NCI-H748 treated with DMSO at 0.1 percent for 48 hours (cell line): Measurements from ENCODE around the gene FBXL17.
"Not testable (repeated sequence)": the region's sequence is repeated elsewhere in the genome, so short reads cannot be mapped to it uniquely, and the experiment has no call there.

Source experiments
- DNase-seq: peaks from one replicate; lab custom pipeline; 2025; lab: John Stamatoyannopoulos, UW

FBXL17 gene

GRCh38 chr5:108249095-108249784 is 132.7 kb downstream of the FBXL17 start:
- no peak for DNase-seq

GRCh38 chr5:108238936-108239887 is 142.7 kb downstream of the FBXL17 start:
- no peak for DNase-seq

- DNase-seq = no peak
These were observed 143.4 kb downstream of the FBXL17 start for GRCh38 chr5:108238461-108238860.

DNA sequence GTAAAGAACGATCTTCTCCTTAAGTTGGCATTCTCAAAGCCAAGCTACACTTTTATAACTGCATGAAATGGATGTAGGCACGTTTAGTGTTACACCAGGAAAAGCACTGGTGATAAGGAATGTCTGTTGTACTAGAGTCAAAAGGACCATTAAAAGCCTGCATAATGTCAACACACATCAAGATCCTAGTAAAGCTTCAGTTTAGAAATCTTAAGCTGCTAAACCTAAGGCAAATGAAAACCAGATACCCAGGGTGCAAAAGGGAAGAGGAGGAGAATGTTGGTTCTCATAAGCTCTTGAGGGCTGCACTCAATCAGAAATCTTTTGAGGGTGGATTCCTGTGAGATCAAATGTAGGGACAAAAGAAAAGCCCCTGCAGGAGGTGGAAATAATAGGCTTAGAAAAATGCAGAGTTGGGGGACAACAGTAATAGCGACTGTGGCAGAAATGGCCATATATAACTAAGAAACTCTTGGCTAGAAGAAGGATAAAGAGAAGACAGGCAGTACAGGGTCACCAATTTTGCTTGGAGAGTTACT is 148.2 kb downstream of the FBXL17 start:
- no peak for DNase-seq

- DNase-seq = no peak
These were observed 149.1 kb downstream of the FBXL17 start for GRCh38 chr5:108232805-108233204.

DNA sequence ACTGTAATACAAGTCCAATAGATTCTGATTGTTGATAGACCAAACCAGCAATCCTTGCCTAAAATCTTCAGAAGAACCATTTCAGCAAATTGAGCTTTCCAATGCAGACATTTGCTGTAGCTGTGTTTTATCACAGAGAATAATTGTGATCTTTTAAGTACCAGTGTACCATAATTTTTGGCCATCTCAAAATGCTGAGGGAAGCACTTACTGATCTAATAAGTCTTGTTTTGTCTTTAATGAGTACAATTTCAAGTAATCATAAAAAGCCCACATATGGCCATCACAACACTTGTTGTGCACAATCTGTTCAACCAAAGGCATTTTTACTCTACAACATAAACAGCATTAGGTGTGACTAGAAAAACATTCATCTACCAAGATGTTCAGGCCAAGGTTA is 159.9 kb downstream of the FBXL17 start:
- DNase-seq = no peak

DNA sequence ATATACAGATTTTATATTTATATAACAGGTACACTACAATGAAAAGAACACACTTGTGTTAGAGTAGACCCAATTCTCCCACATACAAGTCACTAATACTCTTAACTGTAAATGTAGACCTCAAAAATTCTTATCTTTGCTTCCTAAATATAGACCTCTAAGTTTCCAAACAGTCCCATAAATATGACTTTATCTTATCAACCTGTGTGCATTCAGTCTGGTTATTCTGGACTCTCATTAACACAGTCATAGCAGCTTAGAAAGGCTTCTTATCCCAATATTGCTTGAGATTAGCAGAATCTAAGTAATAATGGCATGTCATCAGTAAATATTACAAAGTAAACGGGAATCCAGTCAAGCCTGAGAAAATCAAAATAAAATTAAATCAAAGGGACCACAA is 161.1 kb downstream of the FBXL17 start:
- DNase-seq = no peak

DNA sequence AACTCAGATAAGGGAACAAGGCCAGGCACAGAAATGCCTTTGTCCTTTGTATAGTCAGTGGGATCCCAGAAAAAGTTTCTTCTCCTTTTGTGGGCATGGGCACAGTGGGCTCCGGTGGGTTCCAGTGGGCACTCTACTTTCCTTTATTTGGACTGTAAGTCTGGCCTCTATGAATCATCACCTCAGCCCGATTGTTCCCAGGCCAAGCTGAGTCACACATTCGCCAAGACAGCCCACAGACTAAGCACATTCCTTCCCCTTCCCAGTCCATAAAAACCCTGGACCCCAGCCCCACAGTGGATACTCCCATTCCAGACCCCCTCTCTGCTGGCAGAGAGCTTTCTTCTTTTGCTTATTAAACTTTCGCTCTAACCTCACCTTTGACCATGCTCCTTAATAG is 165.0 kb downstream of the FBXL17 start:
- DNase-seq = no peak

GRCh38 chr5:108214857-108215256 is 167.0 kb downstream of the FBXL17 start:
- DNase-seq = no peak

GRCh38 chr5:108212775-108213346 is 169.0 kb downstream of the FBXL17 start:
- no peak for DNase-seq

DNA sequence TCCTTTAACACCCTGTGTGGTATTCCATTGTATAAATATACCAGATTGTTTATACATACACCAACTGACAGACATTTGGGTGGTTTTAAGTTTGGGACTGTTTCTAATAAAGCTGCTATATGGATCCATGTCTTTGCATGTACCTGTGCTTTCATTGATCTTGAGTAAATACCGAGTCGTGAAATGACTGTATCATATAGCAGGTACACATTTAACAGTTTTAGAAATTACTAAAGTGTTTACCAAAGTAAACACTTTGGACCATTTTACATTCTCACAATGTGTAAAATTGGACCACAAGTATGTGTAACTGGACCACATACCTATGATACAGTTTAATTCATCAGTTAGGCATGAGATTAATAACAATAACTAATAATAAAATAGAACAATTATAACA is 175.2 kb downstream of the FBXL17 start:
- no peak for DNase-seq

- no peak for DNase-seq
These were observed 180.2 kb downstream of the FBXL17 start for GRCh38 chr5:108201721-108202120.

GRCh38 chr5:108196276-108196675 is 185.6 kb downstream of the FBXL17 start:
- DNase-seq = no peak

- no peak for DNase-seq
These were observed 188.7 kb downstream of the FBXL17 start for GRCh38 chr5:108193021-108193795.

DNA sequence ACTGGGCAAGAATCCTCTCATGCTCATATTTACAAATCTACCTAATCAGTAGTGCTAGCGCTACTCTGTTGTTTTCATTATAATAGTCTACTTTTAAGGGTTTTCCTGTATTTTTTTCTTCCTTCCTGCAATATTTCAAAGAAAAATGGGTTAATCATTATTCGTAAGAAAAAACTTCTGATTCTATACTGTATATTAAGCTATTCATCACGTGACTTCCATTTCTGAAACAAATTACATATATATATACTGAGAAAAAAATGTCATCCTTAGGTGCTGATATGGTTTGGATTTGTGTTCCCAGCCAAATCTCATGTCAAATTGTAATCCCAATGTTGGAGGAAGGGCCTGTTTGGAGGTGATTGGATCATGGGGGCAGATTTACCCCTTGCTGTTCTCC is 197.0 kb downstream of the FBXL17 start:
- no peak for DNase-seq

DNA sequence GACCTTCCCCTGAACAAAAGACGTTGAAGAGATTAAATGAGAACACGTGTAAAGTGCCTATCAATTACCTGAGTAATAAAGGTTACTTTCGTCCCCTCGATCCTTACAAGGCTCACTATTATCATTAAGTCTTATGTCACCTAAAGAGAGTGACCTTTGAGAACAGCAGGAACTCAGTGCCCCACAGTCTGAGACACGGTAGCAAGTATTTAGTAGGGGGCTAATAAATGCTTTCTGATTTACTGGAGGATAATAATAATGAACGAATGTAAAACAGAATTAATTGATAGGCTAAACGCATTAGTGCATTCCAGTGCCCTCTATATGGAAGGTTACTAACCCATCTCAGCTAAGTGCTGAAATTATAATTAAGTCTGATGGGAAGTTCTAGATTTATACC is 199.9 kb downstream of the FBXL17 start:
- no peak for DNase-seq

DNA sequence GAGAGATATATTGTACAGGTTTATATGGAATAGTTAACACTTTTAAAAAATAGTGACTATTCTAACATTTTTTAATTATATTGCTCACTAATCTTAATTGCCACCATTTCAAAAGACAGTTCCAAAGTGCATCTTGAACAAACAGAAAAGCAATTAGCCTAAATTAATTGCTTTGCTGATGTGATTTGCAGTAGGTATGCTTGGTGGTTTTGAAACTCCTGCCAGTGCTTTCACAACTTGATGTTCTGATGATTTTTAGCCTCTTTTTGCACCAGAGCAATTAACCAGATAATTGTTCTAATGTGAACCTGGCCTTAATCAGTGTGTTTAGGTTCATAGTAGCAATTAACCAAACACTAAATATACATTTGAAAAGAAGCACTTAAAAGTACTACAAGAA is 207.6 kb downstream of the FBXL17 start:
- DNase-seq = no peak

DNA sequence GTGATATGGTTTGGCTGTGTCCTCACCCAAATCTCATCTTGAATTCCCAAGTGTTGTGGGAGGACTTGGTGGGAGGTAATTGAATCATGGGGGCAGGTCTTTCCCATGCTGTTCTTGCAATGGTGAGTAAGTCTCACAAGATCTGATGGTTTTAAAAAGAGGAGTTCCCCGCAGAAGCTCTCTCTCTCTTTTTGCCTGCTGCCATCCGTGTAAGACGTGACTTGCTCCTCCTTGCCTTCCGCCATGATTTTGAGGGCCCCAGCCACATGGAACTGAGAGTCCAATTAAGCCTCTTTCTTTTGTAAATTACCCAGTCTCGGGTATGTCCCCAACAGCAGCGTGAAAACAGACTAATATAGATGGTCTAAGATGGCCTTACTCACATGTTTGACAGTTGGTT is 210.1 kb downstream of the FBXL17 start:
- no peak for DNase-seq

DNA sequence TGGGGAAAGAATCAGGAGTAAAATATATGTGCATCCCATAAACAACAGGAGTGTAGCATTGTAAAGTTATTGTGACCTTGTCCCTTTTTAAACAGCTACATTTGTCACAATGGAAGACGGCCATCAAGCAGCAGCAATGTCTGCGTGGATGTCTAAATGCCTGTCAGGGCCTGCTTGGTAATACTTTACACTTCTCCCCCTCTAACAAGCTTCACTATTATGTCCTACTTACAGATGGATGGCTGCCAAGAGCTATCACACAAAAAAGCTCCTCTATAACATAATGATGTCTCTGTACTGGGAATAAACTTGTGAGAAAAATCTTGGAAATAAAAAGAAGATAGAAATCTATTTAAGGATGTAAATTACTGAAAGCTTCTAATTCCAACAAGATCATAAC is 213.0 kb downstream of the FBXL17 start:
- peak; percentile 12 for DNase-seq

GRCh38 chr5:108167174-108167573 is 214.7 kb downstream of the FBXL17 start:
- no peak for DNase-seq

- no peak for DNase-seq
These were observed 217.3 kb downstream of the FBXL17 start for GRCh38 chr5:108164574-108164973.

DNA sequence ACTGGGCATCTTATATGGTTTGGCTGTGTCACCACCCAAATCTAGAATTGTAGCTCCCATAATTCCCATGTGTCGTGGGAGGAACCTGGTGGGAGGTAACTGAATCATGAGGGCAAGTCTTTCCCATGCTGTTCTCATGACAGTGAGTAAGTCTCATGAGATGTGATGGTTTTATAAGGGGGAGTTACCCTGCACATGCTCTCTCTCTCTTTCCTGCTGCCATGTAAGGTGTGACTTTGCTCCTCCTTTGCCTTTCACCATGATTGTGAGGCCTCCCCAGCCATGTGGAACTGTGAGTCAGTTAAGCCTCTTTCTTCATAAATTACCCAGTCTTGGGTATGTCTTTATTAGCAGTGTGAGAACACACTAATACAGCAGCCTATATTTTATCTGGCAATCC is 229.0 kb downstream of the FBXL17 start:
- DNase-seq = not testable (repeated sequence)
